Measurements from ENCODE around the gene NFATC4.

NFATC4 gene

GRCh38 chr14:24411443-24412389, 43.7 kb downstream of the NFATC4 start:
- DNase-seq, result no peak

- no peak for DNase-seq
Measured at GRCh38 chr14:24414077-24414476, 46.1 kb downstream of the NFATC4 start.

GRCh38 chr14:24414732-24415420, 46.9 kb downstream of the NFATC4 start:
- DNase-seq, result no peak

- no peak for DNase-seq
Measured at GRCh38 chr14:24415421-24416253, 47.7 kb downstream of the NFATC4 start.

GRCh38 chr14:24416254-24416931, 48.4 kb downstream of the NFATC4 start:
- no peak for DNase-seq

- no peak for DNase-seq
Measured at GRCh38 chr14:24416932-24417619, 49.1 kb downstream of the NFATC4 start.

GRCh38 chr14:24417832-24418491, 50.0 kb downstream of the NFATC4 start:
- DNase-seq, result no peak

- no peak for DNase-seq
Measured at GRCh38 chr14:24418492-24418873, 50.5 kb downstream of the NFATC4 start.

GRCh38 chr14:24422261-24422660, 54.3 kb downstream of the NFATC4 start:
- DNase-seq, result no peak

- no peak for DNase-seq
Measured at GRCh38 chr14:24422694-24423601, 55.0 kb downstream of the NFATC4 start.

- DNase-seq, result no peak
Measured at GRCh38 chr14:24425704-24426103, 57.7 kb downstream of the NFATC4 start.

GRCh38 chr14:24426150-24426911, 58.3 kb downstream of the NFATC4 start:
- DNase-seq, result no peak

- DNase-seq, result no peak
Measured at GRCh38 chr14:24426912-24427536, 59.0 kb downstream of the NFATC4 start.

GRCh38 chr14:24427537-24428508, 59.8 kb downstream of the NFATC4 start:
- no peak for DNase-seq

GRCh38 chr14:24428628-24429394, 60.8 kb downstream of the NFATC4 start:
- DNase-seq, result no peak

Data from effector CD8-positive, alpha-beta T cell (primary cell).